CD4-positive, alpha-beta T cell treated with Interleukin-15 for 1 hour (primary cell): ENCODE results near the gene KIF21B.
A peak's percentile ranks its signal among the peaks of the same experiment; 100 is the strongest.
"Not testable (repeated sequence)": the region's sequence is repeated elsewhere in the genome, so short reads cannot be mapped to it uniquely, and the experiment has no call there.

Source experiments
- DNase-seq: peaks from one replicate; pipeline ENCODE4 v3.0.0-alpha.2; 2020

The KIF21B gene

DNA sequence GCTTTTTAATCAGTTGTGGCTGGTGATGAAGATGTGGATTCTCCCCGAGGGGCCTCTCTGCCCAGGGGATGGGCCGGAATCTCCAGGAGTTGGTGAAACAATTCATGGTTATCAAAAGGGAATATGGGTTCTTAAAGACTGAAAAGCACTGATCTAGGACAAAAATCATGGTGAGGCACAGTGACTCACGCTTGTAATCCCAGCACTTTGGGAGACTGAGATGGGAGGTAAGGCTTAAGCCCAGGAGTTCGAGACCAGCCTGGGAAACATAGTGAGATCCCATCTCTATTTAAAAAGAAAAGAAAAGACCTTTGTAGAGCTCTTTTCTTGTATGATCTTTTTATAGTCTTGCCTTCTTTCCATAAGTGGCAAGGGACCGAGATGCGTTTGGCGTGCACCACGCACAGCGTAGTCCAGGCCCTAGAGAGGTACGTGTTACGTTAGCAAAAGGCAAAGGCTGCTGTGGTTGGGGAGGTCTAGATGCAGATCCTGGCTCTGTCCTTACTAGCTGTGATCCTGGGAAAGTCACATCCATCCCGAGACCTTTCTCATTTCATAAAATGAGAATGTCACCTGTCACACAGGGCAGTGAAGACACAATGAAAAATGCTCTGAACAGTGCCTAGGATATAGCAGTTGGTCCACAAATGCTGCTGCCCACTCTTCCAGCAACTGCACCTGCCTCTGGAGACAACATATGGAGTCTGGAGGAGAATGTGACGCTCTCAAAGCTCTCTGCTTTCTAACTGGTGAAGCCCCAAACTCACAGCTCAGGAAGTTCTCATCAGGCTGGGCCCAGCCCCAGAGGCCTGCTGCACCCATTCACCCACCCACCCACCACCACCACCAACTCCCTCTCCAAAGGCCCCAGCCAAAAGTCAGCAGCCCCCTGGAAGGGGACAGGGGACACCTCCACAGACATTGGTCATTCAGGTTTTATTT, 54.8 kb downstream of the KIF21B start:
- DNase-seq = no peak

DNA sequence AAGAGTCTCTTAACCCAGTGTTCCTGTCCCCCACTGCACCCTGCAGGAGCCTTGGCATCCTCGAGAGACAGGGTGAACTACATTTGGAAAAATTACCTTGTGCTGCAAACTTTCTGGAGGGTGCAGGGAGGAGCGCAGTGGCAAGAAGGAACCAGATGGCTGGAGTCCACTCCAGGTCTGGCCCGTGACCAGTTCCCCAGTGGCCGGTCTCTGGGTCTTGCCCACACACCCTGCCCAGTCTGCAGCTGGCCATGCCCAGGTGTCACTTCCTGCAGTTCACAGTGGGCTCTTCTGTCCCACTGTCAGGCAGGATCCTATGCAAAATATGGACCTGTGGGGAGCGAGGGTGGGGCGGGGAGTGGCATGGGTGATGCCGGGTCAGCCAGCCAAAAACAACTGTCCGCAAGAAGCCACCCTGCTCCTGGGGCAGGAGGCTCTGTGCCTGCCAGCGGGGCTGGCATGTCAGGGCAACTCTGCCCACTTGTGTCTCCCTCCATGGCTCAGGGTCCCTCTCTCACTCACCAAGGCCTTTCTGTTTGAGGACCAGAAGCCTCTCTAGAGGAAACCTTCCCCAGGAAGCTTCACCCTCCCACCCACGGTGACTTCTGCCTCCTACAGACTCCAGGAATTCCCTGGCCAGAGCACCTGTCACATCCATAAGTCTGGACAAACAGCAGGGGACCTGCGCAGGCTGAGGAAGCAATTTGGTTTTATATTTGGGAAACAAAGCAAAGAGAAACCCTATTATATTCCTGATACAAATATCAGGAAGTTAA, 55.6 kb downstream of the KIF21B start:
- no peak for DNase-seq

DNA sequence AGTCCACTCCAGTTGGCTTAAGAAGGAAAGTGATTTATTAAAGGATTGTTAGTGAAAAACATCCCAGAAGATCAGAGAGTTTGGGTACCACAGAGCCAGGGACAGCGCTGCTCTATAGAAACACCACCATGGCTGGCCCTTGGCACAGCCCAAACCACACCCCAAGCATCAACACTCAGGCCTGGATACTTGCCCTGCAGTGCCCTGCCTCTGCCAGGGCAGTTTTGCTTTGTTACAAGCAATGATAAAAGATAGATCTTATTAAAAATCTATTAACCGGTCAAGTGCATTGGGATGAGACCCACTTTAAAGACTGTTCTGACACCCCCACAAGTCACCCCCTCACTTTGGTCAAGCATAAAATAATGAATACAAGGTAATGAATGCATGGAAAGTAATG, 56.6 kb downstream of the KIF21B start:
- no peak for DNase-seq

DNA sequence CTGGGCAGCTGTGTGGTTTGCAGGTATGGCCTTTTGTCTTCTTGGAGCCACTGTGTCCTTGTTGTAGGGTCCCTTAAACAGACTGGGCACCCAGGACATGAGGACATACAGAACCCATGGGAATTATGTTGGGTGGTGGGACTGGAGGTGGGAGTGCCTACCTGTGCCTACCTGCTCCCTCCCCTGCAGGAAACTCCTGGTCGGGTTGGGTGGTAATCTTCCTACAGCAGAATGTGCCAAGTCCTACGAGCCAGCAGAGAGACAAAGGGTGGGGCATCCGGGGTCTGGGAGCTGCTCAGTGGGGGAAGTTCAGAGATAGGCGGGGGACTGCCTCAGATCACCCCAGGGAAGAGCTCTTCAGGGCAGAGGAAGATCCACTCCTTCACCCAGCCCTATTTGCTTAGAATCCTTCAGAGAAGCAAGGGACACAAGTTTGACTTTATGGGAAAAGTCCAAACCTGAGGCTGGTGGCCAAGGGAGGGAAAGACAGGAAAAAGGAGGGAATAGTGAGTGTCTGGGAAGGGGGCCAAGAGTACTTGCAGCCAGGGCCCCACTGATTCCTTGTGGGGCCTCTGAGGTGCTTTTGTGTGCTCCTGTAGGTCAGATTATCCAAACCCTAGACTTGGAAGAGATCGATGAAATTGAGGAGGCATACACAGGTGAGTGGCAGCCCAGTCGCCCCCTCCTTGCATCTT, 58.3 kb downstream of the KIF21B start:
- no peak for DNase-seq

DNA sequence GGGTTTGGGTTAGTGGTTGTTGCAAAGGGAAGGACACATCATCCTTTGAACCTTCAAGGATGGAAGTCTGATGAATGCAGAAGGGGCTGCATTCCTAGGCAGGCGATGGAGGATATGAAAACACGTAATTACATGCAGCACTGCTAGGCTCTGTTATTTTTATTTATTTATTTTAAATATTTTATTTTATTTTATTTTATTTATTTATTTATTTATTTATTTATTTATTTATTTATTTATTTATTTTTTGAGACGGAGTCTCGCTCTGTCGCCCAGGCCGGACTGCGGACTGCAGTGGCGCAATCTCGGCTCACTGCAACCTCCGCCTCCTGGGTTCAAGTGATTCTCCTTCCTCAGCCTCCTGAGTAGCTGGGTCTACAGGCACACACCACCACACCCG, 59.6 kb downstream of the KIF21B start:
- DNase-seq = not testable (repeated sequence)

DNA sequence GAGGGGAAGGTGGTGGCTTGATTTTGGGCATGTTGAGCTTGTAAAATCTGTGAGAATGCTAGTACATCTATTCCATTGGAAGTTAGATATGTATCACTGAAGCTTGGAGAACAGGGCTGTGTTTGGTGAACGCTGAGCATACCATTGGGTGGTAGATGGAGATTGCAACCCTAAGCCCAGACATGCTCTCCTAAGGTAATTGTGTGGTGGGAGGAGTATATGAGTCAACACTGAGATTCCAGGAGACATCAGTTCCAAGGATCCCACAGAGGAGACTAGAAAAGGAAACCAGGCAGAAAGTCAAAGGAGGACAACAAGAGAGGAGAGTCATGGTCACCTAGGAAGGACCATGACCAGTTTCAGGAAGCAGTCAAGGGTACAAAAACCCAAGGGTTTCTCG, 60.4 kb downstream of the KIF21B start:
- DNase-seq = no peak

DNA sequence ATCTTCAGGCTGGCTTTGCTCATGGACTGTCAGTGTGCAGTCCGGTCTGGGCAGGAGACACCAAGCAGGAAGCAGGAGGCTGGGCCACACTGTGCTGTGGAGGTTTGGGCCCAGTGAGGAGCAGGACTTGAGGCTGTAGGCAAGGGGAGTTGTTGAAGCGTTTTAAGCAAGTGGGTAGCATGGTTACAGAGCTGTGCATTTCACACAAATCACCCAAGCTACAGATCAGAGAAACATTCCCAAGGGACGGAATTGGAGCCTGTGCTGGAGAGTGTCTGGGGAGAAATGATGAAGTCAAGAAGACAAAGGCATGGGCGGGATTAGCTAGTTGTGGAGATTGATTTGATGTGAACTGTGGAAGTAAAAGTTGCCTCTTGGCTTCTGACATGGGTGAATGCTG, 60.9 kb downstream of the KIF21B start:
- no peak for DNase-seq

DNA sequence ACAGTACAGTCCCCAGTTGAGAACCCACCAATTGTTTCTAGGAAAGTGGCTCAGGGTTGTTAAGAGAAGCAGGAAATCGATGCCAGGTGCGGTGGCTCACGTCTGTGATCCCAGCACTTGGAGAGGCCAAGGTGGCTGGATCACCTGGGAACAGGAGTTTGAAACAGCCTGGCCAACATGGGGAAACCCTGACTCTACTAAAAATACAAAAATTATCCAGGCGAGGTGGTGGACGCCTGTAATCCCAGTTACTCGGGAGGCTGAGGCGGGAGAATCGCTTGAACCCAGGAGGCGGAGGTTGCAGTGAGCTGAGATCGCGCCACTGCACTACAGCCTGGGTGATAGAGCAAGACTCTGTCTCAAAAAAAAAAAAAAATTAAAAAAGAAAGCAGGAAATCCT, 61.4 kb downstream of the KIF21B start:
- DNase-seq = not testable (repeated sequence)

DNA sequence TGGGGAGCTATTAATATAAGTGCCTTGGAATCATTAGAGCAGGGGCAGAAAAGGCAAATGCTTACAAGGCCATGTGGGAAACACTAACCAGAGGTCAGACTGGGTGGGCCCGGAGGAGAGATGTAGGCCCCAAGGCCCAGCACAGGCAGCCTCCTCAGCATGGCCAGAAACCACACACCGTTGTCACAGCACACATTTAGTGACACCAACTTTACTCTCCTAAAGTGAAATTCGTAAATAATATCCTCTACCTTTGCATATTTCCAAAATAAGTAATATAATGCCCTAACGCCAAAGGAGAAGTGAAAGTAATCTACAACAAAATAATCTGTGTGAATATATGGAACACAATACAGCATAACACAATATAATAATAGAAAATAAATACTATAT, 62.6 kb downstream of the KIF21B start:
- no peak for DNase-seq

DNA sequence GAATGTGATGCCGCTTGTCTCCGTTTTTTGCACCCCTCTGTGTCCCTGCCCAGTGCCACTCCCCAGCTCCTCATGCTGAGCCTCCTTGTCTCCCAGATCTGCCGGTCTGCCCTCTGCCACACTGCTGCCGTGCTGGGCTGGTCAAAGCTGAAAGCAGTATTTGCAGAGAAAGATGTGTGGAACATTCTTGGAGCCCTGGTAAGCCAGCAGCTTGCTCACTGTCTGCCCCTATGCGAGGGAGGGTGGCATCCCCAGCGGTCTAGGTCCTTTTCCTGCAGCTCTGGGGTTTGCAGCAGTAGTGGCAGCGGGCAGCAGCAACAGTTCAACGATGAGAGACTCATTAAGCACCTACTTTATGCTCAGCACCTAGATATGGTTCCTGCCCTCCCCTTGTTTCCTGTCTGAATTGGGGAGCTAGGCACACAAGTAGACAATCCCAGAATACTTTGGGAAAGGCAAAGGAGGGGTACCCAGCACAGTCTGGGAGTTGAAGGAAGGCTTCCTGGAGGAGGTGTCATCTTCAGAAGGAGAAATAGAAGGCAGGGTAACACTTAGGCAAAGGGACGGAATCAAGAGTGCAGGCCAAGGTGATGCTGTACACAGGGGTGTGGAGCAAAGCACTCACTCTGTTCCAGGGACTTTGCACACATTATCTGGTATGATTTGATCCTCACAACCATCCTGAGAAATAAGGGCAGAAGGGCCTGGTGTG, 63.1 kb downstream of the KIF21B start:
- DNase-seq = no peak

DNA sequence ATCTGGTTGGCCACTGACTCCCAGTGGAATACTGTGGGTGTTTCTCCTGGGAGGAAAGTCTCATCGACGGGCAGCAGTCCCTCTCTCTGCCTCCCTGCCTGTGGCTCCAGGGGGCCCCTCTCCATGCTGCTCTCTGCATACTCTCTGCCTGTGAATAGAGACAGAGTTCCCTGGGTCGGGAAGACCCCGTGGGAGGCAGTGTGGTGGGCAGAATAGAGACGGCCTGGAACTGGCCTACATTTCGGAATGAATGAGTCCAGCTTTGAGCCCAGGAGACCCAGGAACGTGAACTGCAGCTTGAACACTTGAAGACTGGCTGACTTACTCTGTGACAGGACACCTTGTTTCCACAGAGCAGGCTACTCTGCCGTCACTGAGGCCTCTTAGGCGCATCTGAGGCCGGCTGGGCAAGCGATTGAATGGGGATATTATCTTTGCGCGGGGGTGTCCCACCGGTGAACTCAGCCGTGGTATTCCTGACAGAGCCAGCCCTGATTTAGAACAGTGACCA, 64.0 kb downstream of the KIF21B start:
- no peak for DNase-seq

DNA sequence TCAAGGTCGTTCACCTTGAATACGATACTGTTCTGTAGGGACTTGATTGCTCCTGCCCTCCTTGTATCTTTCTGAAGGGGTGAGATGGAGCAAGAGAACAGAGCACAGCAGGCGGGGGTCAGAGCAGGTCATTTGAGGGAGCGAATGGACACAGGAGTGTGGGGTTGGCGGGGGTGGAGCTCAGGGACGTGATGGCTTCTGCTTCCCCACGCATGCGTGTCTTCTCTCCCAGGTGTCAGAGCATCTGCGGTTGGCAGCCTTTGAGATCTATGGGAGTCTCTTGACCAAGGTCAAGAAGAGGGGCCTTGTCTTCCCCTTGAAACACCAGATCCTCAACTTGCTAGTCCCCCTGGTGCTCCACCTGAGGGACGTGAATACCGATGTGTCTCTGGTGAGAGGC, 64.9 kb downstream of the KIF21B start:
- DNase-seq = no peak

DNA sequence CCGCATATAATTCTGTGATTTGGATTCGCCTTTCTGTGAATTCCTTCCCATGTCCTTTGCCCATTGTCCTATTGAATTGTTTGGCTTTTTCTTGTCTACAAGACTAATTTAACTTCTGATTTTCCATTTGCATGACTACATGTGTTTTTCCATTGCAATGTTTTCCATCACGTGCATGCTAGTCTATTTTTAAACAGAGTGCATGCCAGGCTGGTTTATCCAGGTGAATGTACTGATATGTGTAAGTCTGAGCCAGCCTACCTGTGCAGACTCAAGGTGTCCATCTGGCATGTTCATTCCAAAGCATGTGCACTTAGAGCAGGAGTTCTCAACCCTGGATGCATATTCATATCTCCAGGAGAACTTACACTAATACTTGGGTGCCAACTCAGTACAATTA, 69.1 kb downstream of the KIF21B start:
- DNase-seq = no peak

DNA sequence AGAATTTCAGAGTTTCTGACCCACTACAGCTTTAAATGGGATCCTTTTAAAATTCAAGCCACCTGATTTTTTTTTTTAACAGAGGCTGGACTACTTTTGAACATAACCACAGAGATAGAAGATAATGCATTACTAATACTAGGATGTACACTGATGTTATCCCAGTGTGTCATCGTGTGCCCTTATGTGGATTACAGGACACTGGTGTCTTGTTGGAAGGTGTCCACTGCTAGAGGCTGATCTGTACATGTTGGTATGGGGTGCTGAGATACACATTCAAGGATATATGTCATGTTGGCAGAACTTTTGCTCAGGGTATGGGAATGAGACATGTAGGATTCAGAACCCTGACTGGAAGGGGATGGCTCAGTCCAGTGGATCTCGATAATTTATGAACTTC, 72.5 kb downstream of the KIF21B start:
- no peak for DNase-seq

DNA sequence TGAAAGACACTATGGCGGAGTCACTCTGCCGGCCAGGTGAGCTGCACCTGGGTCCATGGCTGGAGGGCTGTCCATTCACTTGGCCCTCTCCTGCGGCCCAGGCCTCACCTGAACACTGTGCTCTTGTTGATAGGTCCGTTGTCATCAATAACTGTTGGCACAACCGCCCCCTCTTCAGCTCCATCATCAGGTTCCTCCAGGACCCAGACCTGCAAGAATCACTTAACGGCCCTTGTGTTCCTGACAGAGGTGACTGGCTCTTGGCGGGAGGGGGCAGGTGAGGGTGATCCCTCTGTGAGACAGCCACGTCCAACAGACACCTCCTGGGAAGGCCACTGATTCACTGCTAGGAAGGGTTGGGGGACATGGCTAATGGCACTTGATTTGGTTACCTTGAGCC, 73.9 kb downstream of the KIF21B start:
- DNase-seq = no peak

DNA sequence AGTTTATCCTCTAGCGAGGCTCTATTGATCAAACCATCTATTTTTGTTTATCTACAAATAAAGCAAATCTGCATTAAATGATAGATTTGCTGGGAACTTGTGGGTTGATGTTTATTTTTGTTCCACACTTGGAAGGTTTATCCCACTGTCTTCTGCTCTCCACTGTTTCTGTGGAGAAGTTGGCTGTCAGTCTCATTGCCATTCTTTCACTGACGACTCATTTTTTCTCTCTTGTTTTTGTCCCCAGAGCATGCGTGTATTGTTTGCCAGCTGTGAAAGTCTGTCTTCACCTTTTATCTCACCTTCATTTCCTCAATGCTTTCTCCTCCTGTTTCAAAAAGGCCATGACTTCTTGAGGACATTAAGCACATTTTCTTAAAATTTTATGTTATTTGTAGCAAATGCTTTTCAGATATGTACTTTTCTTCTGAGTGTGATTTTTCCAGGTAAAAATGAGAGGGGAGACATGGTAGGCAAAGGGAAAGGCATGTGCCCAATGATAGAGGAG, 76.4 kb downstream of the KIF21B start:
- DNase-seq = no peak

DNA sequence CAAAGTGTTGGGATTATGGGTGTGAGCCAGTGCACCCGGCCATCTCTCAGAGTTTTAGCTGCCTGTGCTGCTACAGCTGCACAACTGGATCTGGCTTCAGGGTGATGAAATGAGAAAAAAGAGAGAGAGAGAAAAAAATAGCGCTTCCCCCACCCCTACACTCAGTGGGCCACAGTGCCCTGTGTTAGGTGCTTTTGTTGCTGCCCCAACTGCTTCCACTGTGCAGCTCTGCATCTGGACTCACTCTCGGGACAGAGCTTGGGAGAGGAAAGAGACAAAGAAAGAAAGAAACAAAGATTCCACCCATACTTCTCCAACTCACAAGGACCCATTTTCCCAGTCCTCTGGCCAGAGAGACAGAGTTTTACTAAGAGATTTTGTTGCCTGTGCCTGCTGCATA, 78.4 kb downstream of the KIF21B start:
- DNase-seq = no peak

DNA sequence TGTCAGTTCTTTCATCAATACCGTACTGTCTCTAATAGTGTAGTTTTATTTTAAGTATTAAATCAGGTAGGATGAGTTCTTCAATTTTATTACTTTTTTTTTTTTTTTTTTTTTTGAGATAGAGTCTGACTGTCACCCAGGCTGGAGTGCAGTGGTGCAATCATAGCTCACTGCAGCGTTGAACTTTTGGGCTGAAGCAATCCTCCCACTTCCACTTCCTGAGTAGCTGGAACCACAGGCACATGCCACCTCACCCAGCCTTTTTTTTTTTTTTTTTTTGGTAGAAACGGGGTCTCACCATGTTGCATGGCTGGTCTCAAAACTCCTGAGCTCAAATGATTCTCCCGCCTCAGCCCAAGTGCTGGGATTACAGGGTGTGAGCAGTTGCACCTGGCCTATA, 84.6 kb downstream of the KIF21B start:
- peak; percentile 38 for DNase-seq

DNA sequence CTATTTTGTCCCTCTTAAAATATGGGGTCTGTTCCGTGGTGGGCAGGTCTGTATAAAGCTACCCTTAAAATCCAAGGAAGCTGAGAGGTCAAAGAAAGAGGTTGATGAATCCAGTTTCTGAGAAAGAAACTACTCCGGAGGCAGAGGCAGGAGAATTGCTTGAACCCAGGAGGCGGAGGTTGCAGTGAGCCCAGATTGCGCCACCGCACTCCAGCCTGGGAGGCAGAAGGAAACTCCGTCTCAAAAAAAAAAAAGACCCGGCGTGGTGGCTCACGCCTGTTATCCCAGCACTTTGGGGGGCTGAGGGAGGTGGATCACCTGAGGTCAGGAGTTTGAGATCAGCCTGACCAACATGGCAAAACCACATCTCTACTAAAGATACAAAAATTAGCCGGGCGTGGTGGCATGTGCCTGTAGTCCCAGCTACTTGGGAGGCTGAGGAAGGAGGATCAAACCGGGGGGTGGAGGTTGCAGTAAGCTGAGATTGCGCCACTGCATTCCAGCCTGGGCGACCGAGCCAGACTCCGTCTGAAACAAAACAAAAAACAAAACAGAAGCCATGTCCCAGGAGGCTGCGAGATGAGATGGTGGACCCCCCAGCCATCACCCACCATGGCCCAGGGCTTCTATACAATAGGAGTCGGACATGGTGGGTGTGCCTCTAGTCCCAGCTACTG, 88.1 kb downstream of the KIF21B start:
- not testable (repeated sequence) for DNase-seq

DNA sequence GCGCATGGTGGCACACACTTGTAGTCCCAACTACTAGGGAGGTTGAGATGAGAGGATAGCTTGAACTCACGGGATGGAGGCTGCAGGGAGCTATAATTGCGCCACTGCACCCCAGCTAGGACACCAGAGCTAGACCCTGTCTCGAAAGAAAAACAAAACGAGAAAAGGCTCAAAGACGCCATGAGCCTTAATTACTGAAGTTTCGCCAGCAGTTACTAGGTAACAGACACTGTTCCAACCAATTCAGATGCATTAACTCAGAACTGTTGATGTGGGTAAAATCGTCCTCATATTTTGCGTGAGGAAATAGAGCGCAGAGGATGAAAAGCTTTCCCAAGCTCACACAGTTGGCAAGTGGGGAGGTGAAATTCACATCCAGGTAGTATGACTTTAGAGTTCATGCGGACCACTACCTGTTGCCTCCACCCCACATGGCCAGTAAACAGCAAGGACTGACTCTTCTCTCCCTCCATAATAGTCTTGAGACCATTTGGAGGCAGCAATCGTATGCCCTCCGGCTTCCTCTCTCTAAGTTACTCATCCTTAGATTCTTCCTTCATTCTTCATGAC, 88.8 kb downstream of the KIF21B start:
- no peak for DNase-seq

DNA sequence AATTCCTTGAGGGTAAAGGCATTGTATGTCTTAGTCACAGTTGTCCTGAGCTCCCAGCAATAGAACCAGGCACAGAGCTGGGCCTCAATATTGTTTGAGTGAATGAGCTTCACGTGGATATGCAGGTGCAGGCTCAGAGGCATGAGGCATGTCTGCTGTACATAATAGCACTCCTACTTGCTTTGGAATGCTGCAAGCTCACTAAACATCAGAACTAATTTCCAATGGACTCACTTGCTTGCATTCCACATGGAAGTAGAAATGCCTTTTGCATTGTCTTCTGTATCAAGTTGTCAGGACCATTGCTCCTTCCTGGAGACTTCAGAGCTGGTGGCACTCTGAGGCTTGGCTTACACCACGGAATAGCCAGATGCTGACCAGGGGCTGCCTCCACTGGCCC, 91.7 kb downstream of the KIF21B start:
- DNase-seq = no peak
